Fibroblast of mammary gland (primary cell): ENCODE results near the gene ZNF831.

Experiments used
- DNase-seq: peaks from one replicate; pipeline ENCODE4 v3.0.0-alpha.2; 2010; ENCODE audit warnings: low read depth
- H3K4me3 ChIP-seq: 2 replicates; pipeline ENCODE4 v1.5.1; 2011; ENCODE audit warnings: low read depth, mild to moderate bottlenecking, low read length, moderate library complexity; ENCODE audit not compliant: control insufficient read depth
- TF ChIP-seq, protein P1 (sequence below): conservative IDR thresholded peaks from 2 replicates; pipeline ENCODE4 v1.5.1; 2011; ENCODE audit warnings: low read depth, low read length, inconsistent platforms; ENCODE audit not compliant: control insufficient read depth, insufficient read depth

The ZNF831 gene

GRCh38 chr20:59153832-59154231 lies 9.8 kb upstream of the ZNF831 start:
- no peak for DNase-seq
- H3K4me3 ChIP-seq, result no peak overlapping the region
- TF ChIP-seq, protein P1, sequence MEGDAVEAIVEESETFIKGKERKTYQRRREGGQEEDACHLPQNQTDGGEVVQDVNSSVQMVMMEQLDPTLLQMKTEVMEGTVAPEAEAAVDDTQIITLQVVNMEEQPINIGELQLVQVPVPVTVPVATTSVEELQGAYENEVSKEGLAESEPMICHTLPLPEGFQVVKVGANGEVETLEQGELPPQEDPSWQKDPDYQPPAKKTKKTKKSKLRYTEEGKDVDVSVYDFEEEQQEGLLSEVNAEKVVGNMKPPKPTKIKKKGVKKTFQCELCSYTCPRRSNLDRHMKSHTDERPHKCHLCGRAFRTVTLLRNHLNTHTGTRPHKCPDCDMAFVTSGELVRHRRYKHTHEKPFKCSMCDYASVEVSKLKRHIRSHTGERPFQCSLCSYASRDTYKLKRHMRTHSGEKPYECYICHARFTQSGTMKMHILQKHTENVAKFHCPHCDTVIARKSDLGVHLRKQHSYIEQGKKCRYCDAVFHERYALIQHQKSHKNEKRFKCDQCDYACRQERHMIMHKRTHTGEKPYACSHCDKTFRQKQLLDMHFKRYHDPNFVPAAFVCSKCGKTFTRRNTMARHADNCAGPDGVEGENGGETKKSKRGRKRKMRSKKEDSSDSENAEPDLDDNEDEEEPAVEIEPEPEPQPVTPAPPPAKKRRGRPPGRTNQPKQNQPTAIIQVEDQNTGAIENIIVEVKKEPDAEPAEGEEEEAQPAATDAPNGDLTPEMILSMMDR, result no peak

DNA sequence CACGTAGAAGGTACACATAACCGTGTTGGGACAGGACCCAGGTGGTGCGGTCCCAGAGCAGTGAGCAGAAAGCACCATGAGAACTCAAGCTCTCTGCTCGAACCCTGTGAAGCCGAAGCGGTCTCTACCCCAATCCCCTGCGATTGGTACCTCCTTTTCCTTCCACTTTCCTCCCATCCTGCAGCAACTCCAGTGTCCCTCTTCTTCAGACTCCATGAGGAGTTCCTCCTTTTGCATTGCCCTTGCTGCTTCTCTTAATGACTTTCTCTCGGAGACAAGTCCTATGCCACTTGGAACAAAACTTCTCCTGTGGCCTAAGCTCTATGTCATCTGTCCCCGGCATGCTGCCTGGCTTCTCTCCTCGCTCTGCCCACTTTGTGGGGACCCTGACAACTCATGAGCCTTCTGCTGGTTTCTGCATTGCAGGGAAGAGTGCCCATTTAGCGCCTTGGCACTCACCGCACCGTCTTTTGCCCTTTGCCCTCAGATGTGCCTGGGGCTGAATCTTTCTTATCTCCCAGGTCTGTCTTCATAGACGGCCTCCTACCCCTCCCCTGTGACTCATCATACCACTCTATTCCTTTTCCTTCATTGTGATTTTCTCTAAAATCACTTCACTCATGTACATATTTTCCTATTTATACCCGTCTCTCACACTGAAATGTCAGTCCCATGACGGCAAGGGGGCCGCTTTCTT lies 9.2 kb upstream of the ZNF831 start:
- DNase-seq, result no peak
- TF ChIP-seq, protein P1, result no peak
- H3K4me3 ChIP-seq, result no peak overlapping the region

DNA sequence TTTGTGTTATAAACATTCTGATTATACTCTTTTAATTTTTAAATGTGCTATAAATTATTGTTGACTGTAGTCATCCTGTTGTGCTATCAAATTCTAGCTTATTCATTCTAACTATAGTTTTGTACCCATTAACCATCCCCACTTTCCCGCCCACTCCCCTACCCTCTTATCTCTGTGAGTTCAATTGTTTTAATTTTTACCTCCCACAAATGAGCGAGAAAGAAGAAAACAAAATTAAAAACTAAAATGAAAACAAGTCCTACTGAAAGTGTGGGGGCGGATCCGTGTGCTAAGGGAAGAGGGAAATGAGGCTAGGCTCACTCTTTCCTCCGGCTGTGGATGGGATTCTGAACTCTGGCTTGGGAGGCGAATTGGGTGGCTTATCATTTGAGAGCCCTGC lies 6.6 kb upstream of the ZNF831 start:
- DNase-seq, result no peak
- TF ChIP-seq, protein P1, result no peak
- no peak overlapping the region for H3K4me3 ChIP-seq

- no peak for DNase-seq
- no peak overlapping the region for H3K4me3 ChIP-seq
- TF ChIP-seq, protein P1, result no peak
Measured at GRCh38 chr20:59157531-59157930, 6.1 kb upstream of the ZNF831 start.

GRCh38 chr20:59157961-59158541 lies 5.6 kb upstream of the ZNF831 start:
- TF ChIP-seq, protein P1, result no peak
- DNase-seq, result no peak
- no peak overlapping the region for H3K4me3 ChIP-seq

DNA sequence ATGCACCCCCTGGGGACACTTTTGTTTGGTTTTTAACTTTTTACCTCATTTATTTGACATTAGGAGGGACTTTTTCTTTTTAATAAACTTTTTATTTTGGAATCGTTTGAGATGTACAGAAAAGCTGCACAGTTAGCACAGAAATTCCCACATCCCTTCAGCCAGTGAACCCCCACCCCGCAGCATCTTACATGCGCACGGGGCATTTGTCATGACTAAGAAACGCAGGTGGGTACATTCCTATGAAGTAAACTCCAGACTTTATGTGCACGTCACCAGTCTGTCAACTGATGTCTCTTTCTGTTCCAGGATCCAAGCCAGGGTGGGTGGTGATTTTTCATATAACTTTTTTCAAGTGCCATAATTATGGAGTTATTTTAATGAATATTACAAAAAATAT lies 4.9 kb upstream of the ZNF831 start:
- no peak overlapping the region for H3K4me3 ChIP-seq
- TF ChIP-seq, protein P1, result no peak
- no peak for DNase-seq
